GM06990 (cell line): ENCODE data around the gene GRID1.

Experiments
- DNase-seq: peaks from one replicate; pipeline ENCODE4 v3.0.0-alpha.2; 2011; ENCODE audit not compliant: insufficient read length; ENCODE audit errors: extremely low read depth
- H3K27me3 ChIP-seq: replicated peaks from 2 replicates; pipeline ENCODE4 v1.6.0; 2011; ENCODE audit warnings: low read length; ENCODE audit not compliant: control insufficient read depth, insufficient read depth
- H3K36me3 ChIP-seq: 2 replicates; pipeline ENCODE4 v1.5.1; 2011; ENCODE audit warnings: low read length; ENCODE audit not compliant: control insufficient read depth, insufficient read depth
- H3K4me3 ChIP-seq: replicated peaks from 2 replicates; pipeline ENCODE4 v1.5.1; 2011; ENCODE audit warnings: low read depth, mild to moderate bottlenecking, control low read depth, low read length
- CTCF ChIP-seq: IDR thresholded peaks from 2 replicates; pipeline ENCODE4 v1.5.1; 2011; ENCODE audit warnings: low read length, control low read depth, mild to moderate bottlenecking, inconsistent platforms; ENCODE audit not compliant: insufficient read depth, poor library complexity, severe bottlenecking

GRID1 gene

GRCh38 chr10:85609509-85609908 lies 757.1 kb downstream of the GRID1 start:
- H3K36me3 ChIP-seq = no peaks in the 10 kb centered on the region
- no peaks in the 10 kb centered on the region for H3K27me3 ChIP-seq
- H3K4me3 ChIP-seq = no peak overlapping the region
- no peak for DNase-seq
- no peak for TF ChIP-seq CTCF

GRCh38 chr10:85608706-85609105 lies 757.9 kb downstream of the GRID1 start:
- no peak for DNase-seq
- Histone ChIP-seq H3K4me3 (no peak overlapping the region), H3K27me3 (no peaks in the 10 kb centered on the region), H3K36me3 (no peaks in the 10 kb centered on the region)
- no peak for TF ChIP-seq CTCF

GRCh38 chr10:85607043-85607695 lies 759.4 kb downstream of the GRID1 start:
- Histone ChIP-seq H3K27me3 (no peaks in the 10 kb centered on the region), H3K4me3 (no peak overlapping the region), H3K36me3 (no peaks in the 10 kb centered on the region)
- no peak for DNase-seq
- no peak for TF ChIP-seq CTCF

GRCh38 chr10:85606401-85606800 lies 760.2 kb downstream of the GRID1 start:
- Histone ChIP-seq H3K4me3 (no peak overlapping the region), H3K27me3 (no peaks in the 10 kb centered on the region), H3K36me3 (no peaks in the 10 kb centered on the region)
- no peak for DNase-seq
- TF ChIP-seq CTCF = no peak

DNA sequence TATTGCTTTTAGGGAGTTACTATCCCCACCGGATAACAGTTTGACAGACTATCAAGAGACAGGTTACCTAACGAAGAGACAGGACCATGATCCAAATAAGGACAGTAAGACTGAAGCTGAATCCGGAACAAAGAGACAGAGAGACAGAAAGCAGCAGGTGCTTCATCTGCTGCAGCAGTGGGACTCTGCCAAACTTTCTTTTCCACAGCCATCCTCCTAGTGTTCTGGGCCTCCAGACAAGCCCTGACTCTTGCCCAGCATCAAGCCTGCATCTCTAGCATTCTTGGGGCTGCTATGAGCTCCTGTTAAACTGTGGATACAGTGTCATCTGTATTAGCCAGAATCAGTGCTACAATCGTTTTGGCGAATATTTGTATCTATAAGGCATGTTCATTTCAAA lies 761.7 kb downstream of the GRID1 start:
- no peak overlapping the region for H3K4me3 ChIP-seq
- no peak for TF ChIP-seq CTCF
- H3K36me3 ChIP-seq = no peaks in the 10 kb centered on the region
- no peaks in the 10 kb centered on the region for H3K27me3 ChIP-seq
- no peak for DNase-seq
